Measurements from ENCODE around the gene FSTL4. TPM values are rescaled to one million over a fixed set of nuclear protein-coding genes. Genes with fewer than 3 reads are reported as not detected.

The FSTL4 gene
- polyA plus RNA-seq, 3 donors, result not detected

GRCh38 chr5:133265257-133265656, 347.1 kb downstream of the FSTL4 start:
- WGBS (ENCODE audit: insufficient coverage), result 94% methylated on average over 4 of the region's 5 CpGs
- H3K4me3 ChIP-seq (replicated peaks in 1 of 3; ENCODE audit: low read depth in 2 of 3, low read length in 3 of 3), result no peak overlapping the region
- H3K4me3 Mint-ChIP-seq, result no peak overlapping the region

GRCh38 chr5:133262690-133263089, 349.7 kb downstream of the FSTL4 start:
- Histone ChIP-seq H3K36me3 (replicated peaks in 1 of 2; ENCODE audit: control insufficient read depth in 1 of 2, insufficient read depth in 2 of 2, low read length in 2 of 2) (no peaks in the 10 kb centered on the region), H2AFZ (ENCODE audit: insufficient read depth, low read depth, low read length, poor library complexity, severe bottlenecking) (no peak overlapping the region), H3K4me2 (replicated peaks; ENCODE audit: extremely low read depth, low read length, poor library complexity, severe bottlenecking) (no peak overlapping the region), H3K9ac (ENCODE audit: insufficient read depth, low read length, poor library complexity, severe bottlenecking) (no peak overlapping the region), H3K9me3 (replicated peaks in 1 of 2; ENCODE audit: control insufficient read depth in 1 of 2, insufficient read depth in 1 of 2, low read length in 2 of 2) (no peaks in the 10 kb centered on the region), H4K20me1 (ENCODE audit: insufficient read depth, low read length) (no peaks in the 10 kb centered on the region), H3K27me3 (ENCODE audit: control insufficient read depth in 2 of 2, insufficient read depth in 2 of 2, low read length in 2 of 2) (no peaks in the 10 kb centered on the region), H3K4me1 (ENCODE audit: control insufficient read depth in 1 of 2, insufficient read depth in 2 of 2, low read length in 2 of 2) (no peaks in the 10 kb centered on the region), H3K4me3 (replicated peaks in 1 of 3; ENCODE audit: low read depth in 2 of 3, low read length in 3 of 3) (no peak overlapping the region), H3K27ac (ENCODE audit: low read depth in 1 of 2, low read length in 2 of 2) (no peak overlapping the region), H3K79me2 (ENCODE audit: insufficient read depth, low read length) (no peaks in the 10 kb centered on the region)
- intact Hi-C loops (cut with micrococcal nuclease), result no loop called here
- no peak for DNase-seq
- Mint-ChIP-seq H3K27ac (peak overlapping the region in 1 of 7 donors; percentile 30), H3K9me3 (no peaks in the 10 kb centered on the region), H3K4me1 (peaks cover 2% of the 10 kb centered on the region), H3K27me3 (ENCODE audit: low read depth in 3 of 3) (peaks cover 4 to 9% (median 6%) of the 10 kb centered on the region in 3 donors), H3K4me3 (no peak overlapping the region), H3K36me3 (no peaks in the 10 kb centered on the region)
- 93% methylated on average over 3 of the region's 4 CpGs for WGBS (ENCODE audit: insufficient coverage)
- TF ChIP-seq CTCF (IDR thresholded peaks at IDR 0.05), result no peak

More at GRCh38 chr5:133265257-133265656, 347.1 kb downstream of the FSTL4 start:
- Mint-ChIP-seq H3K27ac (no peak overlapping the region), H3K36me3 (no peaks in the 10 kb centered on the region), H3K27me3 (ENCODE audit: low read depth in 3 of 3) (peaks cover 3 to 11% (median 4%) of the 10 kb centered on the region in 3 donors), H3K9me3 (no peaks in the 10 kb centered on the region), H3K4me1 (no peaks in the 10 kb centered on the region)
- no peak overlapping the region for H2AFZ ChIP-seq (ENCODE audit: insufficient read depth, low read depth, low read length, poor library complexity, severe bottlenecking)
- H3K9ac ChIP-seq (ENCODE audit: insufficient read depth, low read length, poor library complexity, severe bottlenecking), result no peak overlapping the region
- H3K4me1 ChIP-seq (ENCODE audit: control insufficient read depth in 1 of 2, insufficient read depth in 2 of 2, low read length in 2 of 2), result no peaks in the 10 kb centered on the region
- H4K20me1 ChIP-seq (ENCODE audit: insufficient read depth, low read length), result no peaks in the 10 kb centered on the region
- no peak for DNase-seq
- H3K27ac ChIP-seq (ENCODE audit: low read depth in 1 of 2, low read length in 2 of 2), result no peak overlapping the region
- H3K36me3 ChIP-seq (replicated peaks in 1 of 2; ENCODE audit: control insufficient read depth in 1 of 2, insufficient read depth in 2 of 2, low read length in 2 of 2), result no peaks in the 10 kb centered on the region
- H3K9me3 ChIP-seq (replicated peaks in 1 of 2; ENCODE audit: control insufficient read depth in 1 of 2, insufficient read depth in 1 of 2, low read length in 2 of 2), result no peaks in the 10 kb centered on the region
- no peaks in the 10 kb centered on the region for H3K27me3 ChIP-seq (ENCODE audit: control insufficient read depth in 2 of 2, insufficient read depth in 2 of 2, low read length in 2 of 2)
- no peak overlapping the region for H3K4me2 ChIP-seq (replicated peaks; ENCODE audit: extremely low read depth, low read length, poor library complexity, severe bottlenecking)
- H3K79me2 ChIP-seq (ENCODE audit: insufficient read depth, low read length), result no peaks in the 10 kb centered on the region
- TF ChIP-seq CTCF (IDR thresholded peaks at IDR 0.05), result no peak
- intact Hi-C loops (cut with micrococcal nuclease), result no loop called here

All from CD14-positive monocyte (primary cell).